GM19468 (cell line): ENCODE results near the gene SCAMP2.
"Not testable (repeated sequence)": the region's sequence is repeated elsewhere in the genome, so short reads cannot be mapped to it uniquely, and the experiment has no call there.

ENCODE experiments used
- ATAC-seq: cut with Tn5 transposase; IDR thresholded peaks from one replicate; pipeline ENCODE4 v1.9.1; 2021; ENCODE audit warnings: mild to moderate bottlenecking, moderate library complexity, moderate number of reproducible peaks; ENCODE audit not compliant: unreplicated experiment; ENCODE audit errors: extremely low read depth

Gene SCAMP2

GRCh38 chr15:74891469-74891868, 18.3 kb upstream of the SCAMP2 start:
- no peak for ATAC-seq

DNA sequence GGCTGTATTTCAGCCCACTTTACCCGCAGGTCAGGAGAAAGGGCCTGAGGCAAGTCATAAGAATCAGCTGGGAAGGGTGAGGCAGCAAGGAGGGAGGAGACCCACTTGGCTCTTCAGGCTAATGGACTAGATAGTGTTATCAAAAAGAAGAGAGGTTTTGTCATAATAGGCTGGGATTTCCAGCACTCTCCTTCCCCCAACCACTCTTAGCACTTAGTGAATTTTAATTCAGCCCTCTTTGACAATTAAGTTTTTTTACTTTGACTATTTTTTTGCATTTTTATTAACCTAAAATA, 17.4 kb upstream of the SCAMP2 start:
- no peak for ATAC-seq

- ATAC-seq, result no peak
Observed at GRCh38 chr15:74889883-74890664, 16.9 kb upstream of the SCAMP2 start, which contains the start of gene MPI. MPI (plus strand) TSS chr15:74890042; CDS start chr15:74890074, 32 bp downstream.

DNA sequence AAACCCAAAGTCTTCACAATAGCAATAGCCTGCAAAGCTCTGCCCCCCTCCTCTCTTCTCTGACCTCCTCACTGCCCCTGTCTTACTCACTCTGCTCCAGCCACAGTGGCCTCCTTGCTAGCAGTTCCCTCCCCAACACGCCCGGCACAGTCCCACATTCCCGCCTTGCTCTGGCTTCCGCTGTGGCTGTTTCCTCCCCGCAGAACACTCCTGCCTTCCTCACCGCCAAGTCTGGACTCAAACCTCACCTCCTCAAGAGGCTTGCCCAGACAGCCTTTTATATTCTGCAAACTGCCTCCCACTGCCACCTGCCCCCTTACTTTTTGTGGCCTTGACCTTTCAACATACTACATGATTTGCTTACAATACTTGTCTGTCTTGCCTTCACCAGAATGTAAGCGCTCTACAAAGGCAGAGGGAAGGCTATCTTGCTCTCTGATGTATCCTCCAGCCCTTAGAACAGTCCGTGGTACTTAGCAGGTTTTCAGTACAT, 16.3 kb upstream of the SCAMP2 start:
- no peak for ATAC-seq

- no peak for ATAC-seq
Observed at GRCh38 chr15:74888716-74889115, 15.6 kb upstream of the SCAMP2 start.

DNA sequence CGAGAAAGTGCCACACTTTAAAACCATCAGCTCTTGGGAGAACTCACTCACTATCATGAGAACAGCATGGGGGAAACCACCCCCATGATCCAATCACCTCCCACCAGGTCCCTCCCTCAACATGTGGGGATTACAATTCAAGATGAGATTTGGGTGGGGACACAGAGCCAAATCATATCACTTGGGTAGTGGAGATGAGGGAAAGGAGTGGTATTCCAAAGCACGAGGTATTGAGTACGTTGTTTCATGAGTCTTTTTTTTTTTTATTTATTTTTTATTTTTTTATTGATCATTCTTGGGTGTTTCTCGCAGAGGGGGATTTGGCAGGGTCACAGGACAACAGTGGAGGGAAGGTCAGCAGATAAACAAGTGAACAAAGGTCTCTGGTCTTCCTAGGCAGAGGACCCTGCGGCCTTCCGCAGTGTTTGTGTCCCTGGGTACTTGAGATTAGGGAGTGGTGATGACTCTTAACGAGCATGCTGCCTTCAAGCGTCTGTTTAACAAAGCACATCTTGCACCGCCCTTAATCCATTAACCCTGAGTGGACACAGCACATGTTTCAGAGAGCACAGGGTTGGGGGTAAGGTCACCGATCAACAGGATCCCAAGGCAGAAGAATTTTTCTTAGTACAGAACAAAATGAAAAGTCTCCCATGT, 14.5 kb upstream of the SCAMP2 start:
- ATAC-seq, result not testable (repeated sequence)

- no peak for ATAC-seq
Observed at GRCh38 chr15:74885461-74885860, 12.3 kb upstream of the SCAMP2 start.

- ATAC-seq, result no peak
Observed at GRCh38 chr15:74884428-74885223, 11.5 kb upstream of the SCAMP2 start.

DNA sequence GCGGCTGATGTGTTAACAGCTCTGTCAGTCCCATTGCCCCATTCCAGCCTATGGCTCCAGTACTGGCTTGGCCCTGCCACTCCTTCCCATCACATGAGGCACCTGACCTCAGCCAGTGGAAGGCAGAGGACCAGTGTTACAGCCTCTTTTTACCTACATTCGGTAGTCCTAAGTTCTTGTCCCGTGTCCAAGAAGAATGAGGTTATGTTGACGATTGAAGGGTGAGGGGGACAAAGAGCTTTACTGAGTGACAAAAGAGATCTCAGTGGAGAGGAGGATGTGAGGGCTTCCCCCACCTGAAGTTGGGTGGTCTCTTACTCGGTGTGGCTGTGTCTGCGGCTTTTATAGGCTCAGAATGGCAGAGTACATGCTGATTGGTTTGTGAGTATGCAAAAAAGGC, 9.4 kb upstream of the SCAMP2 start:
- no peak for ATAC-seq

DNA sequence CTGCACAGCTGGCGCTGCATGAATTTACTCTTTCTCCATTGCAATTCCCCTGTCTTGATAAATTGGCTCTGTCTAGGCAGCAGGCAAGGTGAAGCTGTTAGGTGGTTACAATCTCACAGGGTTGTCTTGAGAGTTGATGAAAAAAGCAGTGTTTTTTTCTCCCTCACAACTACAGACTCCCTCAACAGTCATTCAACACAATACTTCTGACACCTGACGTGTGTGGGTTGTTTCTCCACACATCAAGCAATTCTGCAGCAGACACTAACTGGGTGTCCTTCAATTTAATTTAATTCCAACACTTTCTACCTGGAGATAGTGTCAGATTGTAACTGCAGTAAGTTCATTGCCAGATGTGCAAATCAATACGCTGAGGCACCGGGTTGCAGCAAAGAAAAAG, 5.1 kb upstream of the SCAMP2 start:
- ATAC-seq, result no peak

DNA sequence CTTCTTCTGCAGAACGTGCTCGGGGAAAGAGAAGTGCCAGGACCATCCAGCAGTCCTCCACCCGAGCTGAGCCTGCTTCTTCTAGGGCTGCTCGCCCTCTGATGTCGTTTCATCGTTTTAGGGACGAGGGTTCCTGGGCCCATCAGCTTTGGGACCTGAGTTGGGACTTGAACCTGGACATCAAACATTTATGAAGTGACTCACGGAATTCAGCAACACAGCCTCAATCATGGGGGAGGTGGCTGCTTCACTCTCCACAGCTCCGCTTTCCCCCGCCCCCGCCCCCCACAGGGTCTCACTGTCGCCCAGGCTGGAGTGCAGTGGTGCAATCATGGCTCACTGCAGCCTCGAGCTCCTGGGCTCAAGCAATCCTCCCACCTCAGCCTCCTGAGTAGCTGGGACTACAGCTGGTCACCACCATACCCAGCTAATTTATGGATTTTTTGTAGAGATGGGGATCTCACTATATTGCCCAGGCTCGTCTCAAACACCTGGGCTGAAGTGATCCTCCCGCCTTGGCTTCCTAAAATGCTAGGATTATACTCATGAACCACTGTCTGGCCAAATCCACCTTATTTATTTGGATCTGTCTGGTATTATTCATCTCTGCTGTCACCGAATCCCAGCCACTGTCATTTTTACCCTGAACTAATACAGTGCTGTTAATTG, 725 bp upstream of the SCAMP2 start:
- no peak for ATAC-seq

- ATAC-seq, result no peak
Observed at GRCh38 chr15:74872702-74873035, 496 bp downstream of the SCAMP2 start.

GRCh38 chr15:74870436-74871215, 2.5 kb downstream of the SCAMP2 start:
- no peak for ATAC-seq

DNA sequence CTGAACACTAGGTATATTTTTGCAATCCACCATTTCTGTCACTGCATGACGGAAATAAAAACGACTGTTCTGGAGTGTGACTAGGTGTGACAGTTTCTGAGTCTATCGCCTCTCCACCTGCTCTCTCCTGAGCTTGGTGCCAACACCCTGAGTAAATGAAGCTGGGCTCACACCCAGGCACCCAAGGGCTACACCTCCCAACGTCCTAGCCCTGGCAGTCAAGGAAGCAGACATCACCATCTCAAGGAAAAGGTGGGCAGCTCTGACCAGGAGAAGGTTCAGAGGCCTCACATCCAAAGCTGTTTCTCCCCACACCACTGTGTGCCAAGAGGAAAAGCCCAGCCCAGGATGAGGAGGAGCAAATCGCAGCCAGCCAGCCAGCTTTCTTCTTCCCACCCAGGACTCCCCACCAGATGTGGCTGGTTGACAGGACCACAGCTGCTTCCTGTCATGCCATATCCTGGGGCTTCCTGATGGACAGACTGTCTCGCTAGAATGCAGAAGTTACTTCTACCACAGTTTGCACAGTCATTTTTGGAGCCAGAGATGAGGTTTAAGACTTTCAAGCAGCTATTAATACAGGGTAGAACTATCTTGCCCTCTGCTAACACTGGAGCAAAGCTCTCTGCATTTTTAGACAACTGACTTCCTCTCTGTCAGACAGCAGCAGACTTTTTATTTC, 3.3 kb downstream of the SCAMP2 start:
- ATAC-seq, result peak; percentile 38

- no peak for ATAC-seq
Observed at GRCh38 chr15:74869372-74869725, 3.8 kb downstream of the SCAMP2 start.

DNA sequence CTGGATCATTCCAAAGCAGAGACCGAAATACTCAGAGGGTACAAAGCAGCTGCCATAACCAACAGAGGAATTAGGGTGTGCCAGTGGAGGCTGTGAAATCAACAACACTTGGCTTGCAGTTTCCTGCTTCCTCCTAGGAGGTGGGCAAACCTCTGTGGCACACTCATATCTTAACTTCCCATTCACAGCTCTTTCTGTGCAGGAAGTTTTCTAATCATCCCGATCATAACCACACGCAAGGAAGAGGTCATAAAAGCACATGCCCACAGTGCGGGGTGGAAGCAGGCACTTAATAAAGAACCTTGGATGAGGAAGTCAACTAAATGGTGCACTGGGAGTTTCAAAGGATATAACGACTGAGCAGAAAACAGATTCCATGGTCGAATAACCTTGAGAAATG, 5.1 kb downstream of the SCAMP2 start:
- ATAC-seq, result no peak

DNA sequence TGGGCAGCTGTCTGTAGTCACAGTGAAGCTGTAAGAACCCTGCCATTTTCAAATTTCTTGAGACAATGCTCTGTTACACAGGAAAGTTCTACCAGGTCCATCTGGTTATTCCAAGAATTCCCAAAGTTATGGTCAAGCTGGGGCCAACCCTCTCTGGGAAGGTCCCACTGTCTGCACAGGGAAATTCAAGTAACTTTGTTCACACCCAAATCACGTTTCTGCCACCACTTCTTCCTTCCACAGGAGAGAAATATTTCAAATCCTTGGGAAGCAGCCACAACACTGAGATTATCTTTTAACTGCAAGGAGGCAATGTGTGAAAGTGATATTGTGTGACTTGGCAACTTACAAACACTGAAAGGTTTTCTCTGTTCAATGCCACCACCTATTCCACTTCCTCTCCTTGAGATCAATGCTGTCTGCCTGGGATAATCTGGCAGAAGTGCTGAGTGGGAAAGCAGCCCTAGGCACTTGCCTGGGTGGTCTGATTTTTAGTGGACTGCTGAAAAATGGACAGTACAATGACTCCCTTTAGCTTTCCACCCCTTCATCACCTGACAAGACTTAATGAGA, 5.6 kb downstream of the SCAMP2 start:
- ATAC-seq, result no peak

- ATAC-seq, result no peak
Observed at GRCh38 chr15:74866090-74866489, 7.1 kb downstream of the SCAMP2 start.

DNA sequence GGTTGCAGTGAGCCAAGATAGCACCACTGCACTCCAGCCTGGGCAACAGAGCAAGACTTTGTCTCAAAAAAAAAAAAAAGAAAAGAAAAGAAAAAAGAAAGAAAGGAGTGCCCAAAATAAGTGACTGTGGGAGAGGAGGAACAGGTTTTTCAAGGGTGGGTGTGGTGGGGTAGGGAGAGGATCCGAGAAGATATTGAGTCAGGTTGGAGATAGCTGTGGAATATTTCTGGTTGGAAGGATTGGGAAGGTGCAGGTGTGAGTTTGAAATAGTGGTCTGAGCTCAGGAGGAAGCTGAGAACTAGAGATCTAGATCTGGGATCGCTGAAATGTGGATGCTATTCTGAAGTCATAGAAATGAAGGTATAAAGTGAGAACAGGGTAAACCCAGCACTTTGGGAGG, 7.8 kb downstream of the SCAMP2 start:
- ATAC-seq, result no peak
